B cell (primary cell): ENCODE data around the gene ARMC9.

Source experiments
- EZH2 ChIP-seq: IDR thresholded peaks from 2 replicates; pipeline ENCODE4 v1.6.1; 2012; ENCODE audit warnings: borderline replicate concordance, low read depth, mild to moderate bottlenecking, moderate library complexity, low read length; ENCODE audit not compliant: insufficient read depth, poor library complexity, severe bottlenecking
- TF ChIP-seq, protein P1 (sequence below): fragments of 200-600 bp; IDR thresholded peaks from one replicate; pipeline ENCODE4 v1.8.0; 2022; ENCODE audit warnings: antibody characterized with exemption, mild to moderate bottlenecking

DNA sequence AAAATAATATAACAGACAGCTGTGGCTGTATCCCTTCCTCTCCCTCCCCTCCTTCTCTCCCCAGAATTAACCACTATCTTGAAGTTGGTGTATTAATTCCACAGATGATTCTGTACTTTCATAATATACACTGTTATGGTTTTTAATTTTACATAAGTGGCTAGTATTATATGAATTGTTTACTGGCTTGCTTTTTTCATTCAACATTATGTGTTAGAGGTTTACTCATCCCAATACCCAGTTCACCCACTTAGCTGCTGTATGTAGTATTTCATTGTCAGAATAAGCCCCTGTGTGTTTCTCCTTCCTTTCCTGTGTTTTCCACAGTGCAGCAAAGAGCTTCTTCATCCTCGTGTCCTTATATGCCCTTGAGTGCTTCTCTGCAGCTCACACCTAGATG lies 121.4 kb downstream of the ARMC9 start:
- TF ChIP-seq, protein P1, sequence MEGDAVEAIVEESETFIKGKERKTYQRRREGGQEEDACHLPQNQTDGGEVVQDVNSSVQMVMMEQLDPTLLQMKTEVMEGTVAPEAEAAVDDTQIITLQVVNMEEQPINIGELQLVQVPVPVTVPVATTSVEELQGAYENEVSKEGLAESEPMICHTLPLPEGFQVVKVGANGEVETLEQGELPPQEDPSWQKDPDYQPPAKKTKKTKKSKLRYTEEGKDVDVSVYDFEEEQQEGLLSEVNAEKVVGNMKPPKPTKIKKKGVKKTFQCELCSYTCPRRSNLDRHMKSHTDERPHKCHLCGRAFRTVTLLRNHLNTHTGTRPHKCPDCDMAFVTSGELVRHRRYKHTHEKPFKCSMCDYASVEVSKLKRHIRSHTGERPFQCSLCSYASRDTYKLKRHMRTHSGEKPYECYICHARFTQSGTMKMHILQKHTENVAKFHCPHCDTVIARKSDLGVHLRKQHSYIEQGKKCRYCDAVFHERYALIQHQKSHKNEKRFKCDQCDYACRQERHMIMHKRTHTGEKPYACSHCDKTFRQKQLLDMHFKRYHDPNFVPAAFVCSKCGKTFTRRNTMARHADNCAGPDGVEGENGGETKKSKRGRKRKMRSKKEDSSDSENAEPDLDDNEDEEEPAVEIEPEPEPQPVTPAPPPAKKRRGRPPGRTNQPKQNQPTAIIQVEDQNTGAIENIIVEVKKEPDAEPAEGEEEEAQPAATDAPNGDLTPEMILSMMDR, result no peak
- TF ChIP-seq EZH2, result no peak
